Choroid plexus epithelial cell (primary cell): ENCODE results near the gene PLXNB2.

Experiments
- DNase-seq: peaks from one replicate; pipeline ENCODE4 v3.0.0-alpha.2; 2010; ENCODE audit warnings: low read depth
- H3K4me3 ChIP-seq: 2 replicates; pipeline ENCODE4 v1.5.1; 2011; ENCODE audit warnings: low read depth, mild to moderate bottlenecking, control low read depth, low read length, moderate library complexity
- CTCF ChIP-seq: conservative IDR thresholded peaks from 2 replicates; pipeline ENCODE4 v1.5.1; 2011; ENCODE audit warnings: low read depth, mild to moderate bottlenecking, control low read depth, inconsistent platforms, low read length, moderate library complexity

PLXNB2 gene

GRCh38 chr22:50296658-50297490 lies 10.6 kb downstream of the PLXNB2 start:
- no peak for DNase-seq
- no peak overlapping the region for H3K4me3 ChIP-seq
- TF ChIP-seq CTCF: no peak

GRCh38 chr22:50294319-50294656 lies 13.2 kb downstream of the PLXNB2 start:
- TF ChIP-seq CTCF: no peak
- no peak for DNase-seq
- no peak overlapping the region for H3K4me3 ChIP-seq

GRCh38 chr22:50293441-50294318 lies 13.8 kb downstream of the PLXNB2 start:
- peak; percentile 70 for DNase-seq

GRCh38 chr22:50292643-50293440 lies 14.6 kb downstream of the PLXNB2 start:
- no peak for DNase-seq
- TF ChIP-seq CTCF: no peak
- H3K4me3 ChIP-seq: peak overlapping the region; percentile 24

More at GRCh38 chr22:50293441-50294318, 13.8 kb downstream of the PLXNB2 start:
- peak overlapping the region; percentile 24 for H3K4me3 ChIP-seq
- TF ChIP-seq CTCF: no peak

GRCh38 chr22:50289942-50290630 lies 17.4 kb downstream of the PLXNB2 start:
- TF ChIP-seq CTCF: no peak
- H3K4me3 ChIP-seq: no peak overlapping the region
- no peak for DNase-seq

GRCh38 chr22:50289151-50289941 lies 18.1 kb downstream of the PLXNB2 start:
- DNase-seq: no peak
- no peak for TF ChIP-seq CTCF
- H3K4me3 ChIP-seq: no peak overlapping the region
